GM10248 (cell line): ENCODE measurements around the gene PRKCSH.

Experiments used
- CTCF ChIA-PET: fragments of 300-600 bp; sonication (Branson Sonifier 250); formaldehyde crosslinking; extraction: SDS; loops from one replicate; lab custom pipeline; 2021; ENCODE audit warnings: antibody characterized with exemption; lab: Yijun Ruan, JAX
- POLR2A ChIA-PET: fragments of 350-650 bp; sonication (Branson Sonifier 250); formaldehyde crosslinking; extraction: SDS; loops from one replicate; lab custom pipeline; 2020; ENCODE audit warnings: antibody characterized with exemption; lab: Yijun Ruan, JAX
- DNase-seq: peaks from one replicate; pipeline ENCODE4 v3.0.0; 2012; ENCODE audit errors: extremely low spot score
- TF ChIP-seq, protein P1 (sequence below): IDR thresholded peaks from 2 replicates; pipeline ENCODE4 v1.5.1; 2012; ENCODE audit warnings: mild to moderate bottlenecking, low read depth; ENCODE audit errors: extremely low read depth, missing control alignments, control extremely low read depth

Gene PRKCSH

DNA sequence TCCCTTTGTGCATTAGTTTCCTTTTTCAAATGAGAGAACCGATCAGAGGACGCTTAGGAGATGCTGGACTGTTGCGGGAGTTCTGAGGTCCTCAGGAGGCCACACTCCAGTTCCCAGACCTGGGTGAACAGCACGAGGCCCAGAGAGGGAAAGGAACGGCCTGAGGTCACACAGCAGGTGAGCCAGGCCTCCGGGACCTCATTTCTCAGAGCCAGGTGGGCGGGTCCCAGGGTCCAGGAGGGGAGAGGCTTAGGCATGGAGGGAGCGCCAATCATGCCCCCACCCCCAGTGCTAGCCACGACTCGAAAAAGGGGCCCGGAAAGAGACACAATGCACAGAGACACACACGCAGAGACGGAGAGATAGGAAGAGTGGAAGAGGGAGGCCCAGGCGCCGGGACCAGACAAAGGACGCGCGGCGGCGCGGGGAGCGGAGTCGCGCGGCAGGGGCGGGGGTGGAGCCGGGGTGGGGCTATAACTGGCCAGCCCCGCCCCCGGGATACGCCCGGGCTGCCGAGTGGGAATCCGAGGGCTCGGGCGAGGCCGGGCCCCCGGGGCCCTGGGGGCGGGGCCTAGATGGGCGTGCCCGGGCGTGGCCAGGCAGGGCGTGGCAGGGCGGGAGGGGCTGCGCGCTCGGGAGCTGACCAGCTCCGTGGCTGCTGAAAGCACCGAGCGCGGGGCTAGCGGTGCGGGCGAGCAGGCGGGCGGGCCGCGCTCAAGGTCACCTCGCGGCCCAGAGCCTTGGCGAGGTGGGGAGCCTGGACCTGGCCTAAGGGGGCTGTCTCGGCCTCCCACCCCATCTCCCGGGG lies 43.9 kb downstream of the PRKCSH start:
- ChIA-PET POLR2A (no interaction called here), CTCF (interaction anchor here (1.8 kb wide), 1 partner anchor 12 kb away, joined by 4 read pairs; no protein-coding TSS in a partner anchor)
- peak; percentile 56 for DNase-seq
- TF ChIP-seq, protein P1, sequence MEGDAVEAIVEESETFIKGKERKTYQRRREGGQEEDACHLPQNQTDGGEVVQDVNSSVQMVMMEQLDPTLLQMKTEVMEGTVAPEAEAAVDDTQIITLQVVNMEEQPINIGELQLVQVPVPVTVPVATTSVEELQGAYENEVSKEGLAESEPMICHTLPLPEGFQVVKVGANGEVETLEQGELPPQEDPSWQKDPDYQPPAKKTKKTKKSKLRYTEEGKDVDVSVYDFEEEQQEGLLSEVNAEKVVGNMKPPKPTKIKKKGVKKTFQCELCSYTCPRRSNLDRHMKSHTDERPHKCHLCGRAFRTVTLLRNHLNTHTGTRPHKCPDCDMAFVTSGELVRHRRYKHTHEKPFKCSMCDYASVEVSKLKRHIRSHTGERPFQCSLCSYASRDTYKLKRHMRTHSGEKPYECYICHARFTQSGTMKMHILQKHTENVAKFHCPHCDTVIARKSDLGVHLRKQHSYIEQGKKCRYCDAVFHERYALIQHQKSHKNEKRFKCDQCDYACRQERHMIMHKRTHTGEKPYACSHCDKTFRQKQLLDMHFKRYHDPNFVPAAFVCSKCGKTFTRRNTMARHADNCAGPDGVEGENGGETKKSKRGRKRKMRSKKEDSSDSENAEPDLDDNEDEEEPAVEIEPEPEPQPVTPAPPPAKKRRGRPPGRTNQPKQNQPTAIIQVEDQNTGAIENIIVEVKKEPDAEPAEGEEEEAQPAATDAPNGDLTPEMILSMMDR, result no peak

DNA sequence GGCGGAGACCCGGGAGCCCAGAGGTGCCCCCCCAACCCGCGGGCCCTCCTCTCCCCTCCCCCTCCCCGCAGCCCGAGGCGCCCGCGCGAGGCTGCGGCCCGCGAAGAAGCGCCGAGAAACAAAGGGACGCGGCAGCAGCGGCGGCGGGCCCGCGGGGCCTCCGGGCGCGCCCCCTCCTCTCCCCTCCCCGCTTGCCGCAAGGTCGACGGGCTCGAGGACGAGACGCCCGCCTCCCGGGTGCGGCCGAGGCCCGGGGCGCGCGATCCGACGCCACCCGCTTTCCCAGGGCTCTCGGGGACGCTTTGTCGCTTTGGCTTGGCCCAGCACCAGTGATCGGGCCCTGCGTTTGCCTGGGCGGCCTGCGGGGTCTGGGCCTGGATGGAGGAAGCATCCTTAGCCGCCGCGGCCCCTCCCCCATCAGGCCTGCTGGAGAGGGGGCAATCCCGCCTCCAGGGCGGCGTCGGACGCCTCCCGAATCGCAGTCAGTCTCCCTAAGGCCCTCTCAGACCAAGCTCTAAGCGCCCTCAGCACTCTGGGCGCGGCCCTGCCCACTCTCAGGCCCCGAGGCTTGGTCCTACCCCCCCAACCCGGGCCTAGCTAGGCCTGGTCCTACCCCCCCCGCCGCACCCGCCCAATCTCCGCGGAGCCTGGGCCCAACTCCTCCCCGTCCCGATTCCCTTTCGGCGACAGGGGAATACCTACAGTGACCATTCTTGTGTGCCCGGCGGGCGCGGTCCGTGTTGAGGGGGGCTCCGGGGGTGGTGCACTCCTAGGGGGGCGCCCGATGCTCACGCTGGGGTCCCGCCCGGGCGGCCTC lies 44.7 kb downstream of the PRKCSH start:
- ChIA-PET POLR2A (no interaction called here), CTCF (interaction anchor here (1.8 to 3.1 kb wide), 2 partner anchors 13 to 99 kb away, joined by 4 to 28 read pairs; no protein-coding TSS in a partner anchor)
- no peak for DNase-seq

DNA sequence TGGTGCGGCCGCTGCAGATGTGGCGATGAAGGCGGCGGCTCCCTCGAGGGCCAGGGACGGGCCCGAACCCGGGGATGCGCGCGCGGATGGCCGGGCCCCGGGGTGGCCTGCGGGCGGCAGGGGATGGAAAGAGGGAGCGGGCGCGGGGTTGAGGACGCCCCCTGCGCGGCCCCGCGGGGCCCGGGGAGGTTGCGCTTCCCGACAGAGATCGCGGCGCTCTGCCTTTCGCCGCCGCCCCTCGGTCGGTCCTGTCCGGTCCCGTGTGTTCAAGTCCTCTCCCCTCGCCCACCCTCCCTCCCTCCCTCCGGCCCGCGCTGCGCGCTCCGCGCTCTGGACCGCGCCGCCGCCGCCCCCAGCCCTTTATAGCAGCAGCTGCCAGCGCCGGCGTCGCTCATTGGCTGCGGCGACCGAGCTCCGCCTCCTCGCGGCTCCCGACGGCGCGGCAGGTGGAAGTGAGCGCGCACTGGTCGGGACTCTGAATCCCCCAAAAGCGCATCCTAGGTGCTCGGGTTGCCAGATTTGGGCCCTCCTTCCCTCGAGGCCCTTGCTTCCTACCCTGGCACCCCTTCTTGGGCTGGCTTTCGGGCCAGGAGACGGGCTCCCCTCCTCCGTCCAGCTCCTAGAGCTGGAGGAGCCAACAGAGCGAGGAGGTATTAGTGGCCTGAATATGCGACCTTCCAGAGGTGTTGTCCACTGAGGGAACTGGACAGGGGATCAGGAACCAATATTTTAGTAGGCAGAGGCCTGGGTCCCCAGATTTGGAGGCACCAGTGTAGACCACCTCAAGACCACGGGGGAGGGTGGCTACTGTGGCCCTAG lies 45.5 kb downstream of the PRKCSH start, which contains the start of gene ELAVL3:
TSS of gene ELAVL3 (minus strand) at position 332 of the 819 bp plus-strand sequence. CDS start 438 bp downstream, outside the sequence.
- POLR2A ChIA-PET, result no interaction called here
- CTCF ChIA-PET, result interaction anchor here (1.2 to 3.9 kb wide), 5 partner anchors 12 to 190 kb away, joined by 3 to 28 read pairs (median 20); partner anchors contain the start of genes ODAD3 and PRKCSH
- DNase-seq, result no peak

More for the DNA sequence above, 44.7 kb downstream of the PRKCSH start:
- TF ChIP-seq, protein P1, result no peak

DNA sequence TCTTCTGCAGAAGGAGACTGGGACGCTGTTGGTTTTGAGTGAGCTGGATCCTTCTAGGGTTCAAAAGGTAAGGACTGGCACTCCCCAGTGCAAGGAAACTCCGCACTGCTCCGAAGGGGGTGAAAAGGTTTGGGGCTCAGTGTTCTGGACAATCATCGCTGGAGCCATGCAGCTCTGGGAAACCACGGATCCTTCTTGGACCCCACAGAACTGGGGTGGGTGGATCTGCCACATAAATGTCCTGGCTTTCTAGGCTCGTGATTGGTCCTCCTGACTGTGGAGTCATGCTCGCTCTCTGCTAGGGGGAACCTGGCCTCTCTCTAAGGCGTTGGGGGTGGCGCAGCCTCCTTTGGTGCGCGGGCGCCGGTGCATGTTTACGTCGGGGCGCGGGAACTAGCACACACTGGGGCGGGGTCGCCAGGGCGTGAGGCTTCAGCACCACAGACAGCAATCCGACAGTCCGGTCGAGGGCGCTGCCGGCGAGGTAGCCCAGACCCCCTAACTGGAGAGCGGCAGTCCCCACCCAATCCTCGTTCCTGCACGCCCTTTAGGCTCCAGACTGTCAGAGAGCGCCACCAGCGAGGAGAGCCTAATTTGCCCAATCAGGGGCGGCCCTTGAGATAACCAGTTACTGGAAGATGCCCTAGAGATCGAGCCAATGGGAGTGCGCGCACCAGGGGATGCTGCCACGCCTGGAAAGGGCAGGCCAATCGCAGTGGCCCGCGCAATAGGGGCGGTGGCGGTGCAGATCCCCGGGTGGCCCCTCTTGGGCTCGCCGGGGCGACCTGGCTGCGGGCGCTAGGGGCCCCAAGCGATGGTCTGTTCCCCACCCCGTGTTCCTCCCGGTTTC lies 46.3 kb downstream of the PRKCSH start:
- peak; percentile 91 for DNase-seq
- ChIA-PET CTCF (interaction anchor here (0.6 to 3.9 kb wide), 71 partner anchors 8 to 545 kb away, joined by 3 to 40 read pairs (median 5); partner anchors contain the start of genes CCDC159, ECSIT, ELOF1 and EPOR), POLR2A (interaction anchor here (0.7 to 1.2 kb wide), 2 partner anchors 29 to 101 kb away, joined by 3 to 4 read pairs; no protein-coding TSS in a partner anchor)
- TF ChIP-seq, protein P1, result no peak

More for the DNA sequence above, 45.5 kb downstream of the PRKCSH start, which contains the start of gene ELAVL3:
- TF ChIP-seq, protein P1, result no peak

DNA sequence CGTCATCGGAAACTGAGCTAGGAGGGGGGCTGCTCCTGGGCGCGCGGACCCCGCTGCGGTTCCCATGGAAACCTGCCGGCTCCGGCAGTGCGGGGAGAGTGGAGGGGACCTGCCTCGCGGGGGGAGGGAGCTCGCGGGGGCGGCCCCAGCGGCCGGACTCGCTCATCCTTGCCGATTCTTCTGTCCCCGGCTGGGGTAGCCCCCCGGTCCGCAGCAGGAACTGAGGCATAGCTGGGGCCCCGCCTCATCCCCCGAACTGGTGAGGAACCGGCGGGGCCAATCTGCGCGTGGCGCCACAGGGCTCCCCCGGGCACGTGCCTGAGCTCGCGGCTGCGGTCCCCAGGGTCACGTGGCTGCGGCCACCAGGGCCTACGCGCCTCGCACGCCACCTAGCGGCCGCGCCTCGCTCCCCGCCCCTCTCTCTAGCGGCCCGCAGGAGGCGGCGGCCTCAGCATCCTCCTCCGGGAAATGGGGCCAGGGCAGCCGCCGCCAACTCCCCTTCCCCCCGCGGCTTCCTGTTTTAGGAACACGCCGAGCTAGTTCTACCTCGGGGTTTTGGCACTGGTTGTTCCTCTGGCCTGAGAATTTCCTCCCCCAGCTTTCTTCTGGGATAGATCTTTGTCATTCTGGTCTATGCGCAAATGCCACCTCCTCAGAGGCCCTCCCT lies 47.1 kb downstream of the PRKCSH start:
- ChIA-PET POLR2A (interaction anchor here (0.5 to 1.2 kb wide), 5 partner anchors 24 to 364 kb away, joined by 3 to 4 read pairs (median 4); no protein-coding TSS in a partner anchor), CTCF (interaction anchor here (0.6 to 3.9 kb wide), 72 partner anchors 9 to 546 kb away, joined by 3 to 40 read pairs (median 5); partner anchors contain the start of genes CCDC159, ECSIT, ELOF1 and EPOR)
- peak; percentile 93 for DNase-seq
- TF ChIP-seq, protein P1, result peak; percentile 96
